ENCODE measurements around the gene NOS3. TPM values are rescaled to one million over a fixed set of nuclear protein-coding genes. Genes with fewer than 3 reads are reported as not detected.

Gene NOS3
- total and polyA plus RNA-seq, 2 of the 13 experiments (the other 11 are each of a cell fraction or from before 2014, with no cell fraction given) = 3.7 to 7.5 TPM

GRCh38 chr7:150963707-150964559, 26.9 kb upstream of the NOS3 start:
- no peak for ATAC-seq
- intact Hi-C loops (cut with micrococcal nuclease; ENCODE audit: unreplicated experiment) = loop anchor here (1.0 kb wide), 1 partner anchor 22 kb away; no protein-coding TSS in a partner anchor
- Histone ChIP-seq H3K9me3 (ENCODE audit: low read length) (no peaks in the 10 kb centered on the region), H3K36me3 (replicated peaks in 1 of 2; ENCODE audit: control insufficient read depth in 1 of 2, insufficient read depth in 2 of 2, low read length in 2 of 2) (no peaks in the 10 kb centered on the region), H2AFZ (ENCODE audit: low read length) (no peak overlapping the region), H4K20me1 (ENCODE audit: insufficient read depth, low read length) (no peaks in the 10 kb centered on the region), H3K4me1 (ENCODE audit: insufficient read depth, low read length) (no peaks in the 10 kb centered on the region), H3K27me3 (ENCODE audit: control insufficient read depth in 1 of 2, insufficient read depth in 2 of 2, low read length in 2 of 2) (peaks cover 9 to 56% of the 10 kb centered on the region in 2 experiments), H3K9ac (ENCODE audit: insufficient read depth, low read depth, low read length) (no peak overlapping the region), H3K4me3 (replicated peaks in 1 of 3; ENCODE audit: insufficient read depth in 1 of 3, low read depth in 2 of 3, low read length in 3 of 3) (no peak overlapping the region), H3K4me2 (ENCODE audit: low read depth, low read length) (no peak overlapping the region), H3K27ac (ENCODE audit: extremely low read length, insufficient read depth, low read length) (no peak overlapping the region), H3K79me2 (ENCODE audit: insufficient read depth, low read length) (no peaks in the 10 kb centered on the region)
- 19% methylated on average over 9 of the region's 18 CpGs for WGBS (ENCODE audit: low lambda C conversion rate)
- no peak for FAIRE-seq
- TF ChIP-seq ZMAT3 (CRISPR knock-in tag; conservative IDR thresholded peaks at IDR 0.05) (no peak), ZNF280D (CRISPR knock-in tag; IDR thresholded peaks at IDR 0.05) (no peak), EP300 (IDR thresholded peaks at IDR 0.05; ENCODE audit: low read depth in 2 of 2, low read length in 2 of 2) (no peak), EP300 (CRISPR knock-in tag; IDR thresholded peaks at IDR 0.05; ENCODE audit: borderline replicate concordance) (no peak), ZNF761 (CRISPR knock-in tag; conservative IDR thresholded peaks at IDR 0.05) (no peak), YEATS4 (CRISPR knock-in tag; IDR thresholded peaks at IDR 0.05; ENCODE audit: borderline replicate concordance) (no peak), FOXJ3 (CRISPR knock-in tag; IDR thresholded peaks at IDR 0.05; ENCODE audit: borderline replicate concordance) (no peak), NFE2 (CRISPR knock-in tag; IDR thresholded peaks at IDR 0.05) (no peak), ZNF790 (CRISPR knock-in tag; IDR thresholded peaks at IDR 0.05; ENCODE audit: borderline replicate concordance) (no peak), BHLHE40 (IDR thresholded peaks at IDR 0.05; ENCODE audit: low read length) (no peak), RNF2 (conservative IDR thresholded peaks at IDR 0.05; ENCODE audit: low read depth) (no peak)
- TF ChIP-seq, protein P1, sequence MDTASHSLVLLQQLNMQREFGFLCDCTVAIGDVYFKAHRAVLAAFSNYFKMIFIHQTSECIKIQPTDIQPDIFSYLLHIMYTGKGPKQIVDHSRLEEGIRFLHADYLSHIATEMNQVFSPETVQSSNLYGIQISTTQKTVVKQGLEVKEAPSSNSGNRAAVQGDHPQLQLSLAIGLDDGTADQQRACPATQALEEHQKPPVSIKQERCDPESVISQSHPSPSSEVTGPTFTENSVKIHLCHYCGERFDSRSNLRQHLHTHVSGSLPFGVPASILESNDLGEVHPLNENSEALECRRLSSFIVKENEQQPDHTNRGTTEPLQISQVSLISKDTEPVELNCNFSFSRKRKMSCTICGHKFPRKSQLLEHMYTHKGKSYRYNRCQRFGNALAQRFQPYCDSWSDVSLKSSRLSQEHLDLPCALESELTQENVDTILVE (CRISPR knock-in tag; IDR thresholded peaks at IDR 0.05) = no peak
- TF ChIP-seq, protein P2, sequence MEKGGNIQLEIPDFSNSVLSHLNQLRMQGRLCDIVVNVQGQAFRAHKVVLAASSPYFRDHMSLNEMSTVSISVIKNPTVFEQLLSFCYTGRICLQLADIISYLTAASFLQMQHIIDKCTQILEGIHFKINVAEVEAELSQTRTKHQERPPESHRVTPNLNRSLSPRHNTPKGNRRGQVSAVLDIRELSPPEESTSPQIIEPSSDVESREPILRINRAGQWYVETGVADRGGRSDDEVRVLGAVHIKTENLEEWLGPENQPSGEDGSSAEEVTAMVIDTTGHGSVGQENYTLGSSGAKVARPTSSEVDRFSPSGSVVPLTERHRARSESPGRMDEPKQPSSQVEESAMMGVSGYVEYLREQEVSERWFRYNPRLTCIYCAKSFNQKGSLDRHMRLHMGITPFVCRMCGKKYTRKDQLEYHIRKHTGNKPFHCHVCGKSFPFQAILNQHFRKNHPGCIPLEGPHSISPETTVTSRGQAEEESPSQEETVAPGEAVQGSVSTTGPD (CRISPR knock-in tag; IDR thresholded peaks at IDR 0.05) = no peak
- CTCF ChIA-PET (ENCODE audit: low intra/inter-chr PET ratio, low total read pairs) = interaction anchor here (1.3 to 2.0 kb wide), 3 partner anchors 22 to 55 kb away, joined by 4 to 13 read pairs (median 7); no protein-coding TSS in a partner anchor
- no TSS peak for BruUV-seq (replicated peaks)
- in situ Hi-C loops (cut with HindIII; ENCODE audit: extremely low pct_ligation_motif_present, low pct_unique_long_range_greater_than_20kb) = no loop called here
- DNase-seq (ENCODE audit: low spot score) = no peak
- POLR2A ChIA-PET = no interaction called here
